NCI-H524 (cell line): ENCODE measurements around the gene POU2AF1.

Source experiments
- DNase-seq, 2 experiments: peaks; one replicate each; lab custom pipeline; 2025; lab: John Stamatoyannopoulos, UW

Gene POU2AF1

GRCh38 chr11:111360150-111361043 lies 18.7 kb downstream of the POU2AF1 start:
- no peak for DNase-seq

GRCh38 chr11:111359223-111360149 lies 19.6 kb downstream of the POU2AF1 start:
- peak in 1 of 2 experiments; percentile 6 for DNase-seq

GRCh38 chr11:111358038-111359001 lies 20.8 kb downstream of the POU2AF1 start:
- no peak for DNase-seq

GRCh38 chr11:111357150-111358037 lies 21.7 kb downstream of the POU2AF1 start:
- no peak for DNase-seq

GRCh38 chr11:111356660-111357048 lies 22.4 kb downstream of the POU2AF1 start:
- DNase-seq: no peak

GRCh38 chr11:111355956-111356659 lies 23.0 kb downstream of the POU2AF1 start:
- DNase-seq: no peak

GRCh38 chr11:111355101-111355500 lies 24.0 kb downstream of the POU2AF1 start:
- no peak for DNase-seq

GRCh38 chr11:111354601-111354891 lies 24.5 kb downstream of the POU2AF1 start:
- no peak for DNase-seq

GRCh38 chr11:111353776-111354600 lies 25.1 kb downstream of the POU2AF1 start:
- DNase-seq: no peak

- no peak for DNase-seq
Measured at GRCh38 chr11:111352935-111353710, 26.0 kb downstream of the POU2AF1 start.

- DNase-seq: no peak
Measured at GRCh38 chr11:111352231-111352746, 26.8 kb downstream of the POU2AF1 start.

- DNase-seq: no peak
Measured at GRCh38 chr11:111351374-111352055, 27.6 kb downstream of the POU2AF1 start.

- no peak for DNase-seq
Measured at GRCh38 chr11:111350811-111351210, 28.3 kb downstream of the POU2AF1 start.

GRCh38 chr11:111349191-111349695 lies 29.8 kb downstream of the POU2AF1 start:
- no peak for DNase-seq

GRCh38 chr11:111348147-111348546 lies 30.9 kb downstream of the POU2AF1 start:
- DNase-seq: no peak

- DNase-seq: no peak
Measured at GRCh38 chr11:111347723-111348115, 31.4 kb downstream of the POU2AF1 start.

GRCh38 chr11:111347002-111347722 lies 31.9 kb downstream of the POU2AF1 start:
- DNase-seq: no peak
